COR-L47 (cell line): Measurements from ENCODE around the gene RIPOR2.
"Not testable (repeated sequence)": the region's sequence is repeated elsewhere in the genome, so short reads cannot be mapped to it uniquely, and the experiment has no call there.

Source experiments
- DNase-seq: peaks from one replicate; lab custom pipeline; 2025; lab: John Stamatoyannopoulos, UW

Gene RIPOR2

DNA sequence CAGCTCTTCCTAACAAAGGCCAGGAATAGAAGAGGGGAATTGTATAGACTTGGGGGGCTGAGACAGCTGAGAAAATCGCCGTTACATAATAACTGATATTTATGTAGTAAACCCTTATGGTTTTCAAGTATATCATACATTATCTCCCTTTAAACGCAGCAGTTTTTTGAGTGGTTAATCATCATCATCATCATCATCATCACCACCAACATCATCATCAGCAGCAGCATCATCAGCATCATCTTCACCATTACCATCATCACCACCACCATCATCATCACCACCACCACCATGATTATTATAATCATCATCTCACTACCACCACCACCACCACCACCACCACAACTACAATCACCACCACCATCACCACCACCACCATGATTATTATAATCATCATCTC lies 9.1 kb downstream of the RIPOR2 start:
- DNase-seq, result not testable (repeated sequence)

DNA sequence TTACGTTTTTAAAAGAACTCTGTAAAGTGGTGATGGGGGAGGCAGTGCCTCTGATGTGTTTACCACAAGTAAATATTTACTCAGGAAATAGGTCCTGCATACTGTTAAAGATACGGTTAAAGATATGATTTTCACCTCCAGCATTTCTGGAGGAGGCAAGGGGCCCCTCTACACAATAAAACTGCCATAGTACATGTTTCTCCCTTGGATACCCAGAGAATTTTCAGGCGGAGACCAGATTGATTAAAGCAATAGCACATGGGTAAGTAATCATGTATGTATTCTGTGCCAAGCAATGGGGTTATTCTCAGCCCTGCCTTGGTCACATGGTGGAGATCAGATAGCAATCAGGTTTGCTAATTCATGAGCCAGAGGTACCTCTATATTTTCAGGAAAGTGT lies 9.6 kb downstream of the RIPOR2 start:
- no peak for DNase-seq

DNA sequence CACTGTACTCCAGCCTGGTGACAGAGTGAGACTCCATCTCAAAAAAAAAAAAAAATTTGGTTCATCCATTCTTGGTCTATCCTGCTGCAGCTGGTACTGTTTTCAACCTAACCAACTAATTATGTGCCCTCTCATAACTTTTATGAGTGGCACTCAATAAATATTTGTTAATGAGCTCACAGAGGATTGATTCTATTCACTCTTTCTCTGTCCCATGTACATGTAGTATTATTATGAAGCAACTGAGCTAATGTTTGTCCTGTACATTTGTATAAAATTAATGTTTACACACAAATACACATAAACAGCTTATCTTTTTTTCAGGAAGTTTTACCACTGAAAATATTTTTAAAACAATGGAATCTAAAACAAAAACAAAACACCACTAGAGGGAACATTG lies 10.1 kb downstream of the RIPOR2 start:
- no peak for DNase-seq

DNA sequence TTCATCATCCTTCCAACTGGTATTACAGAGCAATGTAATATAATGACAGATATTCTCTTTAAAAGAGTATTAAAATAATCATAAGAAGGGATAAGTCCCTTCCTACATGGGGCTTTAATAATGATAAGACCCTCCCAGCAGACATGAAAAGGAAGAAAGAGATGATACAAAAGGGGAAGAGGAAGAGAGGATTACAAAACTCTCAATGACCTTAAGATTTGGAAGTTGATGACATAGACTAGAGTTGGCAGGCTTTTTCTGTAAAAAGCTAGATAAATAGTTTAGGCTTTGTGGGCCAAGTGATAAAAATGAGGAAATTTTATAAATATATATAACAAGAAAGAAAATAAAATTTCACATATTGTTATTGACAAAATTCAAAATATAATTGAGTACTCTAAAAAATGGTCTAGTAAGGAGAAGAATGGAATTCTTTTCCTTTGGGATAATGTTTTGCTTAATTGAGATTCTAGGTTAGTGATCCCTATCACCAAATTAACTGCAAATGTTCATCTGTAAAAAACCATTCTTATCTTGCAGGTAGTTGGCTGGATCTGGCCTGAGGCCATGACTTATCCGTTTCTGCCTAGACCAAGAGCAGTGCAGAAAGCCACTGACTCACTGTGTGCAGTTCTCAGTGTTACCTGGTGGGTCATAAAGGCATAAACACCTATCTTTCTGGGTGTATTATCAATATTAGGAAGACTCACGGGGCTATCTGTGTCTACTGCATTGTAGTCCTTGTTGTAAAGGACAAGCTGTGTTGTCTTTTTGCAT lies 11.0 kb downstream of the RIPOR2 start:
- DNase-seq, result no peak

DNA sequence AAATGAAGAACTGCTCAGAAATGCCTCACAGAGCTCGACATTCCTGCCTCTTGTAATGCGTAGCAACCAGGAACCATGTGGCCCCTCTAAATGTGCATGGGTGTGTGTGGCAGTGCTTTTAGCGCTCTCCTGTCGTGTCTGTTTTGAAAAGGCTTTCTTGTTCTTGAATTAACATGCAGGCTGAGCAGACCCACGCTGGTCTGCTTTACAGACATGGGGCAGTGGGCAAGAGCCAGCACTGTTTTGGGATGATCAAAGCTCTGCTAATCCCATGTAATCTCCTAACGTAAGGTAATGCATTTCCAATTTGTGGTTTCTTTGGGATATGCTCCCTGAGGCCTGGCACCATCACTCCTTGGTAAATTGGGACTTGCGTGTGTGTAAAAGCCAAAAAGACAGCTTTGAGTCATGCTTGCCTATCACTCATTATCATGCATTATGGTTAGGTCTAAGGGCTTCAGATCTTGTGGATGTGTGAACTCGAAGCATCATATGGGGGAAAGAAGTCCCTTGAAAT lies 11.8 kb downstream of the RIPOR2 start:
- no peak for DNase-seq

DNA sequence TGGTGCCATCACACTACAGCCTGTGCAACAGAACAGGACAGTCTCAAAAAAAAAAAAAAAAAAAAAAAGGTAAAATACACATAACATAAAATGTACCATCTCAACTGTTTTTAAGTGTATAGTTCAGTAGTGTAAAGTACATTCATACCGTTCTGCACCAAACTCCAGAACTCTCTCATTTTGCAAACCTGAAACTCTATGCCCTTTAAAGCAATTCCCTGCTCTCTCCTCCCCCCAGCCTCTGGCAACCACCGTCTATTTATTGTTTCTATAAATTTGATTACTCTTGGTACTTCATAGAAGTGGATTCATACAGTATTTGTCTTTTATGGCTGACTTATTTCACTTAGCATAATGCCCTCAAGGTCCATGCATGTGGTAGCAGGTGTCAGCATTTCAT lies 12.9 kb downstream of the RIPOR2 start:
- no peak for DNase-seq

DNA sequence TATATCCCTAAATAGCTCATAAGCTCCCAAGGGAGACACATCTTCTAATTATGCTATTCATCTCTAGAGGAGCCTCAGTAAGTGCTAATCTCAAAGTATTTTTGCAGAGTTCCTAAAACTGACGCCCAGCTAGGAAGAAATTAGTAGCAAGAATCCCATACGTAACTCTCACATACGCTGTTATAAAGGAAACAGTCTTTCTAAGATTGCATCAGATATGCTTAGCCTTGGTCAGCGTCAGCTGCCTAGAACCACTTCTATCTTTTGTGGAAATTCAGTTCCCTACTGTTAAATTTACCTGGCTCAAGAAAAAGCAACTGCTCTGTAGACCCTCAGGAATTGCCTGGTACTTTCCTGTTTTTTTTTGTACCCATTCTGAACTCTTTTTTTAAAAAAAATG lies 13.6 kb downstream of the RIPOR2 start:
- no peak for DNase-seq

DNA sequence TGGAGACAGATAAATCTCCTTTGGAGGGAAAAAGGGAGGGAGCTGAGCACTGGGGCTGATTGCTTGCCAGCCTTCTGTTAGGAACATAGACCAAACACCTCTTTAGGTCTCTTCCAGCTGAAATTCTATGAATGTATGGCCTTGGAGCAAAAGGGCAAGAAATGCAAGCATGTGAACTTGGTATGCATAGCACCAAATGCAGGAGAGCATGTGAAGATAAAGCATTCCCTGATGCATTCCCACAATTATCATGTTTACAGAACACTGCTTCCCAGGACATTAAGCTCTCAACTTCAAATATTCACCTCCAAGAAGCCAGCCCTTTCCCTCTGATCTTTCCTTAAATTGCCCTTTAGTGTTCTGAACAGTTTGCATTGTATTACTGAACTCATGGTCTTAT lies 15.6 kb downstream of the RIPOR2 start:
- no peak for DNase-seq

DNA sequence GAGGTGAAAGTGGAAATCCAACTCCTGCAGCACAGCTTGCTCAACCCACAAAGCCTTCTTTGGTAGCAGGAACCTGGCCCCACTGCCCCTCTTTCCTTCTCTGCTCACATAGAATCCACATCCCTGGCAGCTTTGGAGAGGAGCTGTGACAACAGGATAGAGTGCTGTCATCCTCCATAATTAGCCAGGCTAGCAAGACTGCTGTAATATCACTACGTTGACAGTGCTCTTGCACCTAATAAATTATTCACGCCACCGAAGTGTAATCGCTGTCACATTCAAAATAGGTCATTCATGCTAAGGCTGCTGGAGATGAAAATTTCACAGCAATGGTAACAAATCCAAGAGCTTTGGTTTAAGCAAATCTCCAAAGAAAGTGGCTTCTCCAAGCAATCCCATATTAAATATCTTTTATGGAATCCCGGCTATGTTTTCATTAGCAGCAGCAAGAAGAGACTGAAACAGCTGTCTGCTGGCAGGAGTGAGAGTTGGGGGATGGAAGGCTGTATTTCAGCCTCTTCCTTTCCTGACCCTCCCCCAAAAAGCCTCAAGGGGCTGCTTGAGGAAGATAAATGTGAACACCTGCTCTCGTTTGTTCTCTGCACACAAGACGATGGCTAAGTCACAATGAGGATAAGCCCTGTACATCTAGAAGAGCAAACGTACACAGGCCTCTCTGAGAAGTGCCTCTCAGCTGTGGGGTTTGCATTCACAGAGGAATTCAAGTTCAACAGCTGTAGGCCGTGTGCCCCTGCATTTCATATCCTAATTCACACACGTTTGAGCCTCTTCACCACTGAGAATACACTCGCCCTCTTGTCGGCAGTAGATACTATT lies 16.5 kb downstream of the RIPOR2 start:
- peak; percentile 71 for DNase-seq

DNA sequence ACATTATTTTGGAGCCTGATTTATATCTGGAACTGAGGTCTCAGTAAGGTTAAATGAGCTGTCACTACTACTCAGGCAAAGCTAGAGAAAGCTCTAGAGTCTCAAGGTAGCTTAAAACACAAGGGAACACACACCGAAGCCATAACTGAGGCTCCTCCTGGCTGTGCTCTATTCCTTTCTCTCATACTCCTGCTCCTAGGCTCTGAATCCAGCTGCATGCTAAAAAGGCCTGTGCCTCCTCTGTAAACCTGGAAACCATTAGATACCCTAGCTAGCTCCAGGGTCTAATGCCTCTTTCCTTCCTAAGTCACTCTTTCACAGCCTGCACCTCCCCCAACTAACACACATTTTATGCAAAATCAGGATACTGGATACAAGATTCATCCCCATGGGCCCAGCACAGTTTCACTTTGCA lies 17.1 kb downstream of the RIPOR2 start:
- no peak for DNase-seq

DNA sequence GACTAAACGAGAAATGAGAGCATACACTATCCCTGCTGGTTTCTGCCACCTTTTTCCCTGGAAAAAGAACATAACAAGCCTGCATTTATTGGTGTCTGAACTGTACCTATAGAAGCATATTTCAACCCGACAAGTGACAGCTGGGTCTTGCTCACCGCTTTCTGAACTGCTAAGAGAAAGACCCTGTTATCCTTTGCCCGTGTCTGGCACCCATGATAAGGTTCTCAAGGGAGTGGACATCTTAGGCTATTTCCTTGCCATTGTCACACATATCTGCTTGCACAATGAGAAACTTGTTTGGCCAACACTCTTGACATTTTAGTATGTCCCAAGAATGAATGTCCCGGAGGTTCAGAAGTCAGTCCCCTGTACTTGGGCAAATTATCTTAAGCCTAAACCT lies 19.3 kb downstream of the RIPOR2 start:
- no peak for DNase-seq

DNA sequence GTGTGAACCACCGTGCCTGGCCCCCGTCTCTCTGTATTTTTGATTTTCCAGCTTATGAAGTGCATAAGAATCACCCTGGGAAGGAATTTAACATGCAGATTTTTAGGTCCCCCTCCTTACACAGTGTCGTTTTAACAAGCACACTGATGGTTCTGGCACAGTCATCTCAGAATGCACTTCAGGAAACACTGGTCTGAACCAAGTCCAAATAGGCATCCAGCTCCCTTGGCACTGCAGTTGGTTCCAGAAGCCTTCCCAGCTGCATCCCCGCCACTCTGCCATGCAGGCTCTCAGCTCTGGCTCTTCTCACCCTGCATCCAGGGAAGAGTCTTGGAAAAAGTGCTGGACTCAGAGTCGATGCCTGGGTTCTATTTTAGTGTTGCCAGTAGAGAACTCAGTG lies 20.1 kb downstream of the RIPOR2 start:
- DNase-seq, result no peak

DNA sequence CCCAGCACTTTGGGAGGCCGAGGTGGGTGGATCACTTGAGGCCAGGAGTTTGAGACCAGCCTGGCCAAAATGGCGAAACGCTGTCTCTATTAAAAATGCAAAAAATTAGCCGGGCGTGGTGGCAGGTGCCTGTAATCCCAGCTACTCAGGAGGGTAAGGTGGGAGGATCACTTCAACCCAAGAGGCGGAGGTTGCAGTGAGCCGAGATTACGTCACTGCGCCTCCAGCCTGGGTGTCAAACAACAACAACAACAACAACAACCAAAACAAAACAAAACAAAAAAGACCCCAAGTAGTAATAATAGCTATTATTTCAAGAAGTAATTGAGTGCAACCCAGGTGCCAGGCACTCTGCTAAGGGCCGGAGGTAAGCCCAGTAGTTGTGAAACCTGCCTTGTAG lies 21.7 kb downstream of the RIPOR2 start:
- not testable (repeated sequence) for DNase-seq

DNA sequence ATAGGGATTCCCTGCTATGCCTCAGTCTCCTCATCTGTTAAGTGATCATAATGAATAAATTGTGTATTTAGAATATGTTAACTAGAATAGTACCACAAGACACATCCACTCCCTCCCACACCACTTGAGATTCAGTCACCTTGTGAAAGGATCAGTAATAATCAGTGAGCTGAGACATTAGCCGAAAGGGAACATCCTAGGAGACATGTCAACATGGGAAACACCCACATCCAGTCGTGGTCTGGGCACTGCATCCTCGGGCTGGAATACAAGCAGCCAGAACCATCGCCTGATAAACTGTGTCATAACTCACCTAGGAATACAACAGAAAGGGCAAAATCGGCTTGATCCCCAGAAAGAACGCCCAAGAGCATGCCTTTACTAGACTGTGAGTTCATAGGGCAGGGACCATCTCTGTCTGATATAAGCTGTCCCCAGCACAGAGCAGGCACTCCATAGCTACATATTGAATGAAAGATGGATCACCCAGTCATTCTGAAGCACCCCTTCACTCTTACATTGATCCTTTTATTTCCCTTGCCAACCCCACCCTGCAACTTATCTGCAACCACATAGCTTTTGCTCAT lies 23.9 kb downstream of the RIPOR2 start:
- DNase-seq, result no peak

DNA sequence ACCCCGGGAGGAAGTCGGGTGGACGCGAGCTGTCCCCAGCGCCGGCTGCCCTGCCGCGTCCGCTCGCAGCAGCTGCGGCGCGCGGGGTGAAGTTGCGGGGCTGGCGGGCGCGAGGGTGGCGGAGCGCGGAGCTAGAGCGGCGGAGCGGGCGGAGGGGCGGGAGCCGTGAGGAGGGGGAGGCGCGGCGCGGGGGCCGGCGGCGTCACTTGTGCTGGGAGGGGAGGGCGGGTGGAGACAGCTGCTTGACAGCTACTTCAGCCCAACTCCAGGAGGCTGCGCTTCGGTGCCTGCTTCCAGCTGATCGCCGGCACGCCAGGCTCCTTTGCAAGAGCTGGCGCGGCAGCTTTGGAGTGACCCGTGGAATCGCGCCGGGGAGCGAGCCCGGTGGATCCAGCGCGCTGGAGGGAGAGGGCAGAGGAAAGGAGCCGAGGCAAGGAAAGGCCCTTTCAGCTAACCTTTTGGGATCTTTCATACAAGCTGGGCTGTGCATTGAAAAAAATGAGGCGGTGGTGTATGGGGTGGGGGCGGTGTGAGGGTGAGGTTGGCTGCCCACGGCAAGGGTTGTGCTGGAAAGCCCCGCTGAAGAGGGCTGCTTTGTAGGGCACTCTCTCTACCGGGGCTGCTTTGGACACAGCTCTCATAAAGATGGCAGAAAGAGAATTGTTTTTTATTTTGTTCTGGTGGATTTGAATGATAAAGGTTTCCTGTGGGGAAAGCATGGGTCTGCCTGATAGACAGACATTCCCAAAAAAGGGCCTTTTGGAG lies 24.6 kb downstream of the RIPOR2 start:
- DNase-seq, result peak; percentile 79

DNA sequence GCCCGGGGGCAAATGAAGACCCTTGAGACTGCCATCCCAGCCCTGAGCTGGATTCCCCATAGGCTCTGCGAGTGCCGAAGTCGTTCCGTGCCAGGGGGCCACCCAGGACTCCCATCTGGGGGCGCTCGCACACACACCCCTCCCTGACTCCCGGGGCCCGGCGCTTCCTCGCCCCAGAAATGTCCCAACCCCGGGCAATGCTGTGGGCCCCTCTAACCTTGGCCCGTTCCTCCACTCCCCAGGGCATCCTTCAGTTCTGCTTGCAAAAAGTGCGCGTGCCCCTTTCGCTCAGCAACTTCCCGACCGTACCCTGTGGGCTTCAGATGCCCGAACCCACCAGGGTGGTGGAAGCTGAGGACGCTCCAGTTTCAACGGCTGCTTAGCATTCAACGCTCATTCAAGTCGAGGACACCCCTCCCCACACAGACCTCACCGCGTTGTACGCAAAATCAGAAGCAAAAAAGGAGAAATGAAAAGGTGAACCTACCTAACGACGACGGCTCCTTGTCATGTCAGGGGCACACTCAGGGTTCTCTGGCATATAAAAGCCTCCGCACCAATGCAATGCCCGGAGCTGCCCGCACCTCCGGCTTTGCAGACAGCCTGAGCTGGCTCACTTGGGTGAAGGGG lies 25.3 kb downstream of the RIPOR2 start:
- DNase-seq, result no peak

DNA sequence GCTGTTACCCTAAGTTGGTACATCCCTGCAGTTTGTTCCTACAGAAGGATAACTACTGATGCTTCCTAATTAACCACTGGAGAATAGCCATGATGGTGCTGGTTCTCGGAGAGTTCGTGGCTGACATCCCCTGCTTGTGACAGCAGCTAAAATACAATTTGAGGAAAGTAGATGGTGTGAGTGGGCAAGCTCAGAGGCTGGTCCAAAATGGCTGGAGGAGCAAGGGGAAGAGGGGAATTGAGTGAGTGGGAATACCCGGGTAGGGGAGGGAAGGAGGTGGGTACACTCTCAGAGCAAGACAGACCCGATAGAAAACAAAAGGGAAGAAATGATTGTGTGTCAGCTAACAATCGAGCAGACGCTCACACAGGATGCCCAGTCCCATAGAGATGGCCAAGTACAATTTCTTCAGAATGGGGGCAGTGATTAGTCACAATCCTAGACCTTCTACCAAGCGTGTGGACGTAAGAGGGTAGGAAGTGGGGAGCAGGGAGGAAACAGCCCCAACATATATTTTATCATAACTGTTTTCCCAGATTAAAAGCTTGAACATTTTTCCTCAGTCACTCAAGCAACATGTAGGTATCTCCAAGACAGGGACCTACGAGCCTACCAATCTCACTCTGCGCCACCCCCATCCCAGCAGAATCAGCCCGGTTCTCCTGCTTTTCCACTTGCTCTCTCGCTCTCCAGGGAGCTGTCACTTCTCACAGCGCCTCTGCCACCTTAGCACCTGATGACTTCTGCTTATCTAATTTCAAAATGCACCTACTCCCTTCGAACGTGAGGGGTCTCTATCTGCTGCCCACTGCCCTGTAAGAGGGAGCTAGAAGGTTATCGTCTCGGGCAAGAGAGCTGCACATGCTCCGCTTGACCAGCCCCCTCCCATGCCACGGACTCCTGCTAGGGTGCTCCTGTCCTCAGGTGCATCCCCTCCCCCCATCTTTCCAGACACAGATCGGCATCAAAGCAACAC lies 26.2 kb downstream of the RIPOR2 start:
- DNase-seq, result no peak

DNA sequence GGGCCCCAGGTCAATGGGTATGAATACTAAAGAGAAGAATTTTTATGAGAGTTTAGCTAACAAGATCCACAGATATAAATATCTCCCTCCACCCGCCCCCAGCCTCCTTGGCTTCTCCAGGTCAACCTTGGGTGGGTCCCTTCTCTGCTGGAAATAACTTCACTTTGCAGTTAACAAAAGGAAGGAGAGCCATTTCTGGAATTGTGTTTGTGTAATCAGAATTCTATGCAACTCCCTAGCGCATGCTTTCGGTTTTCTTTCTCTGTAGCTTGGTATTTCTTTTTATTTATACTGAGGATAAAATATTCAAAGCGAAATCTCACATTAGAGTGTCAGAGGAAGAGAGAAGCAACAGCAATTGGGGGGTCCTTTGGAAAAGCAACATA lies 27.1 kb downstream of the RIPOR2 start:
- no peak for DNase-seq

DNA sequence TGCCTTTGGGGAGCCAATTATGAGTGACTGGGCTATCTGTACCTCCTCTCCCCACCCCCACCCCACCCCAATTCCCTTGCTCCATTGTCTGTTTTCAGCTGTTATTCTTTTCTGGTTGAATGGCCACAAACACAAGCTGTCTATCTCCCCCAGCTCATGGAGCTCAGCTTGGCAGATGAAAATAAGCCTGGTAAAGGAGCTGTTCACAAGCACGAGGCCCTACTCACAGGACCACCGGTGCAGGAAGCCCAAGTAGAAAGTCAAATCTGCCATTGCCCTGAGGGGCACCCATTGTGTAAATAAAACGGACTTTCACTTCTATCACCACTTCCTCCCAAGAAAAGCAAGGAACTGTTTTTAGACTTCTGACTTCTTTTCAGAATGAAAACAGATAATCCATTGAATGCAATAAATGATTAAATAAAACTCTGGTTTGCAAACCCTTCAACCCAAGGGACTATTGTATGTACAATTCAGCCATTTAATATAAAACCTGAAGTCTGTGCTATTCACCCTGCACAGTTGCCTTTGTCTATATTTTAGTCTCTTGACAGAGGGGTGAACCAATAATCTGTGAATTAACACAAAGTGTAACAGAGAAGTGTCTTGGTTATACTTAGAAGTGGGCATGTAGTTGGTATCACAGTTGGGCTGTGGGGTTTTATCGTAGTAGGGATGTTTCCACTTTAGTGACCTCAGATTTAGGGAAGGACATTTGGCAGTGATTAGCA lies 27.7 kb downstream of the RIPOR2 start:
- no peak for DNase-seq

DNA sequence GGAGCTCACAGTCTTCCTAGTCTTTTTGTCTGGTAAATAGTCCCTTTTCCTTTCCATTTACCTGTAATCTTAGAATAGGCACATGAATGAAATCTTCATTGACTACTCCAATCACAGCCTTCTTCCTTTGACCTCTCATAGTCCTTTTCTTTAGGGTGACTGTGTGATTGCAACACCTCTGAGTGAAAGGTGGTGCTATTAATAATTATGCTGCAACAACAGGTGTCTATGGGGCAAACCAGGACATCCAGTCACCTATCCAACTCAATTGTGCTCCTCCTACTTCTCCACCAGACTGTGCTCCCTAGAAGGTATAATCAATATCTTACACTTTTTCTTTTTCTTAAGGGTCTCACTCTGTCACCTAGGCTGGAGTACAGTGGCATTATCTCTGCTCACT lies 29.4 kb downstream of the RIPOR2 start:
- no peak for DNase-seq
